ENCODE measurements around the gene LDHAL6B.

Gene LDHAL6B

GRCh38 chr15:59242649-59243048 is 36.0 kb downstream of the LDHAL6B start:
- Mint-ChIP-seq H3K36me3 (peaks cover 2% of the 10 kb centered on the region), H3K4me1 (peaks cover 5% of the 10 kb centered on the region), H3K27ac (no peak overlapping the region), H3K27me3 (no peaks in the 10 kb centered on the region), H3K9me3 (no peaks in the 10 kb centered on the region), H3K4me3 (no peak overlapping the region)
- DNase-seq, result no peak
- CTCF ChIA-PET, result no interaction called here

DNA sequence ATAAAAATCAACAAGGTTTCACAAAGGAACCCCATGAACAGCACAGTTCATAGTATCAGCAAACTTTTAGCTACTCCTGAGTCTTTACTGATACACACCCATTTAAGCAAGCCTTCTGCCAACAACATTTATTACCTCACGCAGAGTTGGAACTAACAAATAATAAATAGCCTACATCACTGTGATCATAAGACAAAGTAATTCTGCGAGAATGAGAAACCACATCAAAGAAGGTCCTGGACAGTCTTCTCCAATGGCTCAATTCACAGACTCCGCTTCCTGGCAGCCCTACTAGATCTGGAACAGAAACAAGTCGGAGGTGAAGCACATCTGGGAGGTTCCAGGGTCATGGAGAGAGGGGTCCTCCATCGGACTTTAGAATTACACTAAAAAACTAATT is 37.0 kb downstream of the LDHAL6B start:
- peaks cover 3% of the 10 kb centered on the region for H3K36me3 Mint-ChIP-seq
- H3K4me1 Mint-ChIP-seq, result peaks cover 10% of the 10 kb centered on the region
- CTCF ChIA-PET, result interaction anchor here (0.6 kb wide), 1 partner anchor 256 kb away, joined by 3 read pairs; no protein-coding TSS in a partner anchor
- DNase-seq, result no peak
- no peak overlapping the region for H3K4me3 Mint-ChIP-seq
- H3K9me3 Mint-ChIP-seq, result no peaks in the 10 kb centered on the region
- H3K27me3 Mint-ChIP-seq, result no peaks in the 10 kb centered on the region
- H3K27ac Mint-ChIP-seq, result no peak overlapping the region

DNA sequence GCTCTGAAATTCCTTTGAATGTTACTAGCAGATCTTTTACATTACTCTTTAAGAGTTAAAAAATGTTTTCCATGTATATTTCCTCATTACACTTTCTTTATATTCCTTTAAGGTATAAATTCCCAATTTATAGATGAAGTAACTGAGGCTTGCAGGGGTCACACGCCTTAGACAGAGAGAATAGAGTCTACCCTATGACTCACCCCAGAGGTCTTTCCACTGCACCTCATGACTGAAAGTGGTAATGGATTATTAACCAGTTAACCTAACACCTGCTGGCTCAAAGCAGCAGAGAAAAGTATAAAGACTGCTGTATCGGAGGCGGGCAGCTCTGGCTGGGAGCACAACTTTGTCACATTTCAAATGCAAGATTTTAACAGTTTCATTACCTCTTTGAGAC is 37.7 kb downstream of the LDHAL6B start:
- Mint-ChIP-seq H3K36me3 (peaks cover 3% of the 10 kb centered on the region), H3K4me3 (no peak overlapping the region), H3K27me3 (no peaks in the 10 kb centered on the region), H3K27ac (no peak overlapping the region), H3K4me1 (peaks cover 11% of the 10 kb centered on the region), H3K9me3 (no peaks in the 10 kb centered on the region)
- CTCF ChIA-PET, result interaction anchor here (5.4 kb wide), 1 partner anchor 248 kb away, joined by 32 read pairs; no protein-coding TSS in a partner anchor
- no peak for DNase-seq

DNA sequence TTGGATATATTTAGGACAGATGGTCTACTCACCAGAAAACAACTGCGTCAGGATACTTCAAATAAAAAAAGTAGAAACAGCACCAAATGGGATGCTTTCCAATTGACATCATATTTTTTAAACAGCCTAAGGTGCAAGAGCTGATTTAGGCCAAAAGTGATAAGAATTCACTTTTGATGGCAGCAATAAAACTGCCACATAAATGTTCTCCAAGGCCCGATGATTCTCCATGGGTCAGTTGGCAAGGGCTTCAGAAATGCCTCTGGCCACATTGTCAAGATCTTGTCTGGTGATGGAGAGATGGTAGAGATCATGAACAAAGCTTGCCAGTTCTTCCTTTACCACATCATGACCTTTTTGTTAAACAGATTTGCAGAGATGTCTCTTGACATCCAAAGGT is 38.9 kb downstream of the LDHAL6B start:
- H3K36me3 Mint-ChIP-seq, result peaks cover 3% of the 10 kb centered on the region
- H3K9me3 Mint-ChIP-seq, result no peaks in the 10 kb centered on the region
- CTCF ChIA-PET, result interaction anchor here (5.4 kb wide), 1 partner anchor 247 kb away, joined by 32 read pairs; no protein-coding TSS in a partner anchor
- H3K27me3 Mint-ChIP-seq, result peaks cover 8% of the 10 kb centered on the region
- H3K4me1 Mint-ChIP-seq, result peaks cover 11% of the 10 kb centered on the region
- DNase-seq, result no peak
- H3K27ac Mint-ChIP-seq, result no peak overlapping the region
- H3K4me3 Mint-ChIP-seq, result no peak overlapping the region

GRCh38 chr15:59247364-59247763 is 40.7 kb downstream of the LDHAL6B start:
- no peak overlapping the region for H3K27ac Mint-ChIP-seq
- H3K36me3 Mint-ChIP-seq, result peaks cover 1% of the 10 kb centered on the region
- peaks cover 12% of the 10 kb centered on the region for H3K27me3 Mint-ChIP-seq
- H3K4me1 Mint-ChIP-seq, result peaks cover 11% of the 10 kb centered on the region
- peak; percentile 80 for DNase-seq
- CTCF ChIA-PET, result interaction anchor here (0.6 to 5.4 kb wide), 14 partner anchors 8 to 267 kb away, joined by 3 to 32 read pairs (median 4); partner anchors contain the start of gene MYO1E
- no peak overlapping the region for H3K4me3 Mint-ChIP-seq
- no peaks in the 10 kb centered on the region for H3K9me3 Mint-ChIP-seq

GRCh38 chr15:59249816-59250215 is 43.2 kb downstream of the LDHAL6B start:
- peaks cover 20% of the 10 kb centered on the region for H3K4me1 Mint-ChIP-seq
- H3K27ac Mint-ChIP-seq, result no peak overlapping the region

DNA sequence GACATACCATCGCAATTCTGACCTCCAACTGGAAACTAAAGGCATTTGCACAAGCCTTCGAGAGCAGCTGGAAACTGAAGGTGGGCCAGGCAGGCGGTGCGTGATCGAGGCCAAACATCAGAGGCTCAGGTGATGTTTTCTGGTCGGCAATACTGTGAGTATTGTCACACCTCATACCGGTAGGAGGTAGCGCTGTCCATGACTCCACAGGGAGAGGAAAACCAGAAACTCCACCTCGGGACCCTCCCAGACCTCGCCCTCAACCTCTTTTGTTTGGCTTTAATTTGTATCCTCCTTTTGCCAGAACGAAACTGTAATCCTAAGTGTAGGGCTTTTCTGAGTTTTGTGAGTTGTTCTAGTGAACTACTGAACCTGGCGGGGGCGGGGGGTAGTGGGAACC is 43.6 kb downstream of the LDHAL6B start:
- no peak overlapping the region for H3K4me3 Mint-ChIP-seq
- H3K4me1 Mint-ChIP-seq, result peaks cover 23% of the 10 kb centered on the region
- peaks cover 5% of the 10 kb centered on the region for H3K36me3 Mint-ChIP-seq
- no peak overlapping the region for H3K27ac Mint-ChIP-seq
- DNase-seq, result no peak
- CTCF ChIA-PET, result no interaction called here
- peaks cover 12% of the 10 kb centered on the region for H3K27me3 Mint-ChIP-seq
- H3K9me3 Mint-ChIP-seq, result no peaks in the 10 kb centered on the region

More at GRCh38 chr15:59249816-59250215, 43.2 kb downstream of the LDHAL6B start:
- Mint-ChIP-seq H3K36me3 (peaks cover 5% of the 10 kb centered on the region), H3K9me3 (no peaks in the 10 kb centered on the region), H3K27me3 (peaks cover 12% of the 10 kb centered on the region), H3K4me3 (no peak overlapping the region)
- CTCF ChIA-PET, result no interaction called here
- no peak for DNase-seq

GRCh38 chr15:59251001-59251845 is 44.6 kb downstream of the LDHAL6B start:
- Mint-ChIP-seq H3K9me3 (no peaks in the 10 kb centered on the region), H3K36me3 (peaks cover 12% of the 10 kb centered on the region), H3K4me3 (no peak overlapping the region), H3K27me3 (peaks cover 12% of the 10 kb centered on the region), H3K27ac (no peak overlapping the region), H3K4me1 (peaks cover 33% of the 10 kb centered on the region)
- CTCF ChIA-PET, result no interaction called here
- DNase-seq, result no peak

DNA sequence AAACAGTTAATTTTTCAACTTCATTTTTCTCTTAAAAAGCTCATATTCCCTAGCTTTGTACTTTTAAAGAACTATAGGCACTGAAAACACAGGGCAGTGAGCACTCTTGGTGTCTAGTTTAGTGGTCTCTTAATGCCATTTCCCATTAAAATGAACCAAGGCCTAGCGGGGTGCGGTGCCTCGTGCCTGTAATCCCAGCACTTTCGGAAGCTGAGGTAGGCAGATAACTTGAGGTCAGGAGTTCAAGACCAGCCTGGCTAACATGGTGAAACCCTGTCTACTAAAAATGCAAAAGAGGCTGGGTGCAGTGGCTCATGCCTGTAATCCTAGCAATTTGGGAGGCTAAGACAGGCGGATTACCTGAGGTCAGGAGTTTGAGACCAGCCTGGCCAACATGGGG is 45.5 kb downstream of the LDHAL6B start:
- peaks cover 16% of the 10 kb centered on the region for H3K36me3 Mint-ChIP-seq
- no peaks in the 10 kb centered on the region for H3K9me3 Mint-ChIP-seq
- H3K4me3 Mint-ChIP-seq, result no peak overlapping the region
- no peak overlapping the region for H3K27ac Mint-ChIP-seq
- H3K4me1 Mint-ChIP-seq, result peaks cover 42% of the 10 kb centered on the region
- H3K27me3 Mint-ChIP-seq, result peaks cover 12% of the 10 kb centered on the region
- CTCF ChIA-PET, result no interaction called here
- DNase-seq, result no peak

- Mint-ChIP-seq H3K36me3 (peaks cover 18% of the 10 kb centered on the region), H3K4me1 (peaks cover 43% of the 10 kb centered on the region), H3K4me3 (no peak overlapping the region), H3K27me3 (peaks cover 12% of the 10 kb centered on the region), H3K27ac (peak overlapping the region; percentile 54), H3K9me3 (no peaks in the 10 kb centered on the region)
- CTCF ChIA-PET, result interaction anchor here (1.1 kb wide), 1 partner anchor 9 kb away, joined by 6 read pairs; no protein-coding TSS in a partner anchor
- DNase-seq, result peak; percentile 59
These were observed 49.2 kb downstream of the LDHAL6B start for GRCh38 chr15:59255680-59256336.

GRCh38 chr15:59256482-59256881 is 49.8 kb downstream of the LDHAL6B start:
- Mint-ChIP-seq H3K9me3 (no peaks in the 10 kb centered on the region), H3K36me3 (peaks cover 20% of the 10 kb centered on the region), H3K4me3 (no peak overlapping the region), H3K27me3 (peaks cover 10% of the 10 kb centered on the region), H3K4me1 (peaks cover 43% of the 10 kb centered on the region), H3K27ac (no peak overlapping the region)
- DNase-seq, result no peak
- CTCF ChIA-PET, result interaction anchor here (0.9 kb wide), 1 partner anchor 8 kb away, joined by 3 read pairs; no protein-coding TSS in a partner anchor

DNA sequence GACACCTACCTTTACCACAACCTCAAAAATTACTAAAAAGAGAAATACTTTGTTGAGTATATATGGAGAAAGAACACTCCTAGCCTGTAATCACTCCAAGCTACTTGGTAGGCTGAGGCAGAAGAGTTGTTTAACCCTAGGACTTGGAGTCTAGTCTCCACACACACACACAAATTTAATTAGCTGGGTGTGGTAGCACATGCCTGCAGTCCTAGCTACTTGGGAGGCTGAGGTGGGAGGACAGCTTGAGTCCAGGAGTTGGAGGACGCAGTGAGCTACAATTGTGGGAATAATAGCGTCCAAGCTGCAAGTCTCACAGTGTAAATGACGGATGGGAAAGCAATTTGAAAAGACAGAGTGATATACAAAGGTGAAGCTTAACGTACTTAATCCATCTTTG is 50.5 kb downstream of the LDHAL6B start:
- no peak overlapping the region for H3K27ac Mint-ChIP-seq
- peaks cover 10% of the 10 kb centered on the region for H3K27me3 Mint-ChIP-seq
- DNase-seq, result no peak
- no peak overlapping the region for H3K4me3 Mint-ChIP-seq
- CTCF ChIA-PET, result interaction anchor here (0.6 to 0.9 kb wide), 2 partner anchors 9 to 33 kb away, joined by 3 read pairs; no protein-coding TSS in a partner anchor
- peaks cover 20% of the 10 kb centered on the region for H3K36me3 Mint-ChIP-seq
- H3K4me1 Mint-ChIP-seq, result peaks cover 43% of the 10 kb centered on the region
- H3K9me3 Mint-ChIP-seq, result no peaks in the 10 kb centered on the region

All from activated naive CD4-positive, alpha-beta T cell treated with anti-CD3 and anti-CD28 coated beads, Interleukin-2, amount 10 ng/mL, durations not matched to agents 7 days and 5 days (primary cell).